SK-N-SH treated with all-trans-retinoic acid at 6 μM for 48 hours (cell line): Measurements from ENCODE around the gene PLEKHM3.

ENCODE experiments used
- ATAC-seq: fragments of 200-7000 bp; cut with Tn5 transposase; 3 replicates; pipeline ENCODE4 v1.9.1; 2020; ENCODE audit warnings: mild to moderate bottlenecking, moderate library complexity
- ARNTL ChIP-seq: fragments of 450-650 bp; formaldehyde crosslinking; IDR thresholded peaks from 2 replicates; pipeline ENCODE4 v1.5.0; 2020; ENCODE audit warnings: low read depth, mild to moderate bottlenecking, moderate library complexity, borderline replicate concordance
- CSDC2 ChIP-seq: fragments of 250-450 bp; sonication (Bioruptor Pico); IDR thresholded peaks from 2 replicates; pipeline ENCODE4 v1.5.0; 2020; ENCODE audit warnings: mild to moderate bottlenecking, moderate library complexity
- ESRRG ChIP-seq: fragments of 250-450 bp; sonication (Bioruptor Pico); IDR thresholded peaks from 2 replicates; pipeline ENCODE4 v1.6.1; 2021; ENCODE audit warnings: mild to moderate bottlenecking
- ISL1 ChIP-seq: fragments of 250-450 bp; sonication (Bioruptor Pico); IDR thresholded peaks from 2 replicates; pipeline ENCODE4 v2.1.2; 2022; ENCODE audit warnings: mild to moderate bottlenecking, moderate library complexity
- OSR1 ChIP-seq: fragments of 250-450 bp; sonication (Bioruptor Pico); IDR thresholded peaks from 2 replicates; pipeline ENCODE4 v1.8.0; 2022; ENCODE audit warnings: moderate library complexity, mild to moderate bottlenecking, inconsistent platforms
- PPARA ChIP-seq: fragments of 250-450 bp; sonication (Bioruptor Pico); IDR thresholded peaks from 2 replicates; pipeline ENCODE4 v1.5.0; 2020; ENCODE audit warnings: mild to moderate bottlenecking, borderline replicate concordance
- RARB ChIP-seq: fragments of 250-450 bp; sonication (Bioruptor Pico); IDR thresholded peaks from 2 replicates; pipeline ENCODE4 v1.8.0; 2021; ENCODE audit warnings: mild to moderate bottlenecking, moderate library complexity
- SNAI2 ChIP-seq: fragments of 250-450 bp; sonication (Bioruptor Pico); IDR thresholded peaks from 2 replicates; pipeline ENCODE4 v1.5.0; 2020; ENCODE audit warnings: mild to moderate bottlenecking, moderate library complexity
- TCF4 ChIP-seq: fragments of 250-450 bp; sonication (Bioruptor Pico); IDR thresholded peaks from 2 replicates; pipeline ENCODE4 v1.8.0; 2021; ENCODE audit warnings: mild to moderate bottlenecking, moderate library complexity, borderline replicate concordance
- TOX ChIP-seq: fragments of 250-450 bp; sonication (Bioruptor Pico); IDR thresholded peaks from 2 replicates; pipeline ENCODE4 v1.8.0; 2021; ENCODE audit warnings: mild to moderate bottlenecking, moderate library complexity, borderline replicate concordance
- ZC3H10 ChIP-seq: fragments of 250-450 bp; sonication (Bioruptor Pico); IDR thresholded peaks from 2 replicates; pipeline ENCODE4 v1.5.1; 2021; ENCODE audit warnings: mild to moderate bottlenecking, moderate library complexity
- ZFP3 ChIP-seq: fragments of 250-450 bp; sonication (Bioruptor Pico); IDR thresholded peaks from 2 replicates; pipeline ENCODE4 v1.5.0; 2020; ENCODE audit warnings: mild to moderate bottlenecking, moderate library complexity
- ZFP30 ChIP-seq: fragments of 450-650 bp; formaldehyde crosslinking; IDR thresholded peaks from 2 replicates; pipeline ENCODE4 v1.5.0; 2022; ENCODE audit warnings: mild to moderate bottlenecking, moderate library complexity
- ZNF565 ChIP-seq: fragments of 450-650 bp; formaldehyde crosslinking; conservative IDR thresholded peaks from 2 replicates; pipeline ENCODE4 v1.5.0; 2020; ENCODE audit warnings: low read depth, mild to moderate bottlenecking, moderate library complexity
- ZNF70 ChIP-seq: fragments of 450-650 bp; formaldehyde crosslinking; IDR thresholded peaks from 2 replicates; pipeline ENCODE4 v1.5.0; 2020; ENCODE audit warnings: mild to moderate bottlenecking, moderate library complexity
- ZNF8 ChIP-seq: fragments of 450-650 bp; formaldehyde crosslinking; IDR thresholded peaks from 2 replicates; pipeline ENCODE4 v1.5.0; 2020; ENCODE audit warnings: mild to moderate bottlenecking, moderate library complexity
- TF ChIP-seq, protein P1 (sequence below): fragments of 250-450 bp; sonication (Bioruptor Pico); IDR thresholded peaks from 2 replicates; pipeline ENCODE4 v1.8.0; 2020; ENCODE audit warnings: mild to moderate bottlenecking, moderate library complexity, borderline replicate concordance
- TF ChIP-seq, protein P2 (sequence below): fragments of 250-450 bp; sonication (Bioruptor Pico); IDR thresholded peaks from 2 replicates; pipeline ENCODE4 v1.5.1; 2021; ENCODE audit warnings: mild to moderate bottlenecking, moderate library complexity
- TF ChIP-seq, protein P3 (sequence below): fragments of 250-450 bp; sonication (Bioruptor Pico); IDR thresholded peaks from 2 replicates; pipeline ENCODE4 v1.5.0; 2020; ENCODE audit warnings: mild to moderate bottlenecking, moderate library complexity
- TF ChIP-seq, protein P4 (sequence below): fragments of 250-450 bp; sonication (Bioruptor Pico); IDR thresholded peaks from 2 replicates; pipeline ENCODE4 v1.5.1; 2020; ENCODE audit warnings: low read depth, mild to moderate bottlenecking, moderate library complexity
- TF ChIP-seq, protein P5 (sequence below): fragments of 250-450 bp; sonication (Bioruptor Pico); IDR thresholded peaks from 2 replicates; pipeline ENCODE4 v1.8.0; 2021; ENCODE audit warnings: low read depth, mild to moderate bottlenecking, moderate library complexity, borderline replicate concordance

PLEKHM3 gene

DNA sequence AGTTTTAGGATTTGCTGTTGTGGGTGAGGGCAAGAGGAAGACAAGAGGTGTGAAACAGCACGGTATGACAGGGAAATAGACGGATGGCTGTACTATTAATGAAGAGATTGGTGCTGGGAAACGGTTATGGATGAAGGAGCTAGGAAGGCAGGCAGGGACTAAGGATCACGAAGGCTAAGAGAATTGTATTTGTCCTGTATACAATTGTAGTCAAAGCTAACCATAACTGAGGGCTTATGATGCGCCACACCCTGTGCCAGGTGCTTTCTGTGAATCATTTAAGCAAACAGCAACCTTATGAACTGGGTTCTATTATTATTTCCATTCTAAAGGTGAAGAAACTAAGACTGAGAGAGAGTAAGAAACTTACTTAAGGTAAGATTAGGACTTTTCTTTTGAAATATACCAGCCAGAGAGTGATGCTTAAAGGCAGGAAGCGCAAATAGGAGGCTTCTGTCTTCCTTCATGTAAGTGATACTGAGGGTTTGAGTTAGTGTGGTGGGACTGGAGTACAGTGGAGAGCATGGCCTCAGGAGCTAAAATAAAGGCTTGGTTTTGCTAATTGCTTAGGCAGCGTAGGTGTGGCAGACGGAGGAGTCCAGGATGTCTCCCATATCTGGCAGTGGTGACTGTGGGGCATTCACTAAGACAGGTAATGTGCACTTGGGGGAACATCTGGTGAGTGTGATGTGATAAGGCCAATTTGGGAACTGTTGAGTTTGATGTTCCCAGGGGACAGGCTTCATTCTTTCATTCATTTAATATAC lies 85.8 kb downstream of the PLEKHM3 start:
- ATAC-seq: no peak
- TF ChIP-seq RARB (CRISPR knock-in tag) (no peak), ZNF565 (no peak), ZNF8 (CRISPR knock-in tag) (no peak), ZFP3 (CRISPR knock-in tag) (no peak), ZFP30 (CRISPR knock-in tag) (no peak), TOX (CRISPR knock-in tag) (no peak), OSR1 (CRISPR knock-in tag) (no peak), TCF4 (CRISPR knock-in tag) (no peak), ARNTL (CRISPR knock-in tag) (no peak), ESRRG (CRISPR knock-in tag) (no peak), ISL1 (no peak), ZC3H10 (CRISPR knock-in tag) (no peak), SNAI2 (CRISPR knock-in tag) (no peak), CSDC2 (CRISPR knock-in tag) (no peak)
- TF ChIP-seq, protein P1, sequence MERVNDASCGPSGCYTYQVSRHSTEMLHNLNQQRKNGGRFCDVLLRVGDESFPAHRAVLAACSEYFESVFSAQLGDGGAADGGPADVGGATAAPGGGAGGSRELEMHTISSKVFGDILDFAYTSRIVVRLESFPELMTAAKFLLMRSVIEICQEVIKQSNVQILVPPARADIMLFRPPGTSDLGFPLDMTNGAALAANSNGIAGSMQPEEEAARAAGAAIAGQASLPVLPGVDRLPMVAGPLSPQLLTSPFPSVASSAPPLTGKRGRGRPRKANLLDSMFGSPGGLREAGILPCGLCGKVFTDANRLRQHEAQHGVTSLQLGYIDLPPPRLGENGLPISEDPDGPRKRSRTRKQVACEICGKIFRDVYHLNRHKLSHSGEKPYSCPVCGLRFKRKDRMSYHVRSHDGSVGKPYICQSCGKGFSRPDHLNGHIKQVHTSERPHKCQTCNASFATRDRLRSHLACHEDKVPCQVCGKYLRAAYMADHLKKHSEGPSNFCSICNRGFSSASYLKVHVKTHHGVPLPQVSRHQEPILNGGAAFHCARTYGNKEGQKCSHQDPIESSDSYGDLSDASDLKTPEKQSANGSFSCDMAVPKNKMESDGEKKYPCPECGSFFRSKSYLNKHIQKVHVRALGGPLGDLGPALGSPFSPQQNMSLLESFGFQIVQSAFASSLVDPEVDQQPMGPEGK: no peak
- TF ChIP-seq, protein P2, sequence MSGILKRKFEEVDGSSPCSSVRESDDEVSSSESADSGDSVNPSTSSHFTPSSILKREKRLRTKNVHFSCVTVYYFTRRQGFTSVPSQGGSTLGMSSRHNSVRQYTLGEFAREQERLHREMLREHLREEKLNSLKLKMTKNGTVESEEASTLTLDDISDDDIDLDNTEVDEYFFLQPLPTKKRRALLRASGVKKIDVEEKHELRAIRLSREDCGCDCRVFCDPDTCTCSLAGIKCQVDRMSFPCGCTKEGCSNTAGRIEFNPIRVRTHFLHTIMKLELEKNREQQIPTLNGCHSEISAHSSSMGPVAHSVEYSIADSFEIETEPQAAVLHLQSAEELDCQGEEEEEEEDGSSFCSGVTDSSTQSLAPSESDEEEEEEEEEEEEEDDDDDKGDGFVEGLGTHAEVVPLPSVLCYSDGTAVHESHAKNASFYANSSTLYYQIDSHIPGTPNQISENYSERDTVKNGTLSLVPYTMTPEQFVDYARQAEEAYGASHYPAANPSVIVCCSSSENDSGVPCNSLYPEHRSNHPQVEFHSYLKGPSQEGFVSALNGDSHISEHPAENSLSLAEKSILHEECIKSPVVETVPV: no peak
- TF ChIP-seq, protein P3, sequence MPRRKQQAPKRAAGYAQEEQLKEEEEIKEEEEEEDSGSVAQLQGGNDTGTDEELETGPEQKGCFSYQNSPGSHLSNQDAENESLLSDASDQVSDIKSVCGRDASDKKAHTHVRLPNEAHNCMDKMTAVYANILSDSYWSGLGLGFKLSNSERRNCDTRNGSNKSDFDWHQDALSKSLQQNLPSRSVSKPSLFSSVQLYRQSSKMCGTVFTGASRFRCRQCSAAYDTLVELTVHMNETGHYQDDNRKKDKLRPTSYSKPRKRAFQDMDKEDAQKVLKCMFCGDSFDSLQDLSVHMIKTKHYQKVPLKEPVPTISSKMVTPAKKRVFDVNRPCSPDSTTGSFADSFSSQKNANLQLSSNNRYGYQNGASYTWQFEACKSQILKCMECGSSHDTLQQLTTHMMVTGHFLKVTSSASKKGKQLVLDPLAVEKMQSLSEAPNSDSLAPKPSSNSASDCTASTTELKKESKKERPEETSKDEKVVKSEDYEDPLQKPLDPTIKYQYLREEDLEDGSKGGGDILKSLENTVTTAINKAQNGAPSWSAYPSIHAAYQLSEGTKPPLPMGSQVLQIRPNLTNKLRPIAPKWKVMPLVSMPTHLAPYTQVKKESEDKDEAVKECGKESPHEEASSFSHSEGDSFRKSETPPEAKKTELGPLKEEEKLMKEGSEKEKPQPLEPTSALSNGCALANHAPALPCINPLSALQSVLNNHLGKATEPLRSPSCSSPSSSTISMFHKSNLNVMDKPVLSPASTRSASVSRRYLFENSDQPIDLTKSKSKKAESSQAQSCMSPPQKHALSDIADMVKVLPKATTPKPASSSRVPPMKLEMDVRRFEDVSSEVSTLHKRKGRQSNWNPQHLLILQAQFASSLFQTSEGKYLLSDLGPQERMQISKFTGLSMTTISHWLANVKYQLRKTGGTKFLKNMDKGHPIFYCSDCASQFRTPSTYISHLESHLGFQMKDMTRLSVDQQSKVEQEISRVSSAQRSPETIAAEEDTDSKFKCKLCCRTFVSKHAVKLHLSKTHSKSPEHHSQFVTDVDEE (CRISPR knock-in tag): no peak
- TF ChIP-seq, protein P4, sequence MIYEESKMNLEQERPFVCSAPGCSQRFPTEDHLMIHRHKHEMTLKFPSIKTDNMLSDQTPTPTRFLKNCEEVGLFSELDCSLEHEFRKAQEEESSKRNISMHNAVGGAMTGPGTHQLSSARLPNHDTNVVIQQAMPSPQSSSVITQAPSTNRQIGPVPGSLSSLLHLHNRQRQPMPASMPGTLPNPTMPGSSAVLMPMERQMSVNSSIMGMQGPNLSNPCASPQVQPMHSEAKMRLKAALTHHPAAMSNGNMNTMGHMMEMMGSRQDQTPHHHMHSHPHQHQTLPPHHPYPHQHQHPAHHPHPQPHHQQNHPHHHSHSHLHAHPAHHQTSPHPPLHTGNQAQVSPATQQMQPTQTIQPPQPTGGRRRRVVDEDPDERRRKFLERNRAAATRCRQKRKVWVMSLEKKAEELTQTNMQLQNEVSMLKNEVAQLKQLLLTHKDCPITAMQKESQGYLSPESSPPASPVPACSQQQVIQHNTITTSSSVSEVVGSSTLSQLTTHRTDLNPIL: no peak

DNA sequence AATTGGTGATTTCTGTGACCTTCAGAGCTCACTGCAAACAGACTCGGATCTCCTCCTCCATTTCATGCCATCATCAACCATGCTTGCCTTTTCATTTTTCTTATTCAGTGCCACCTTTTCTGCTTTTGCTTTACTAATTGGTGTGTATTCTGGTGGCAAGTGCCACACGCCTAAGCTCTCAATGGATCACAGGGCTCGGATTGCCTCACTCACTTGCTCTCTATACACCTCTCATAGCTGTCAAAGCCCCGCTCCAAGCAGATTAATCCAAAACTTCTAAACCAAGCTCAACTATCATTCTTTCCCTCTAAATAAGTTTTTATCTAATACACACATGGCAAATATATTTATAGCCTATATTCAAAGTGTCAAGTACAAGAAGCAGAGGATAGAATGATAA lies 86.4 kb downstream of the PLEKHM3 start:
- TF ChIP-seq ZNF70 (CRISPR knock-in tag): no peak
- TF ChIP-seq TCF4 (CRISPR knock-in tag): no peak
- no peak for ATAC-seq

DNA sequence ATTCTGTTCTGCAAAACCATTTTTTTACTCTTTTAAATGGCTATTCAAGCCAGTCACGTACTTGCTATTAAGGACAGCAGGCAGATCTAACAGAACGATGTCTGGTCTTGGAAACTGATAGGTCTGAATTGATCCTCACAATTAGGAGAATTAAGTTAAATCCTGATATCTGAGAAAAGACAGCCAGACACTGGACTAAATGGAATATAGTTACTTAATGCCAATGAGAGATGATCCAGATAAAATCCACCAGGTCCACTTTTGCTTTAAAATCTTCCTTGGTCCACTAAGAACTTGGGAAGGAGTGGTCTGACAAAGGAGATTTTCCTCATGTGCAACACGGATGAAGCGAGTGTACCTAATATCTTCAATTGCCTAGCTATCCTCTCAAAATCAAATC lies 86.9 kb downstream of the PLEKHM3 start:
- no peak for ATAC-seq
- TF ChIP-seq PPARA (no peak), TCF4 (CRISPR knock-in tag) (no peak), OSR1 (CRISPR knock-in tag) (no peak), ZNF70 (CRISPR knock-in tag) (no peak), ZC3H10 (CRISPR knock-in tag) (no peak), ZNF565 (no peak), RARB (CRISPR knock-in tag) (no peak), ZNF8 (CRISPR knock-in tag) (no peak)
- TF ChIP-seq, protein P3 (CRISPR knock-in tag): no peak
- TF ChIP-seq, protein P1: no peak
- TF ChIP-seq, protein P5, sequence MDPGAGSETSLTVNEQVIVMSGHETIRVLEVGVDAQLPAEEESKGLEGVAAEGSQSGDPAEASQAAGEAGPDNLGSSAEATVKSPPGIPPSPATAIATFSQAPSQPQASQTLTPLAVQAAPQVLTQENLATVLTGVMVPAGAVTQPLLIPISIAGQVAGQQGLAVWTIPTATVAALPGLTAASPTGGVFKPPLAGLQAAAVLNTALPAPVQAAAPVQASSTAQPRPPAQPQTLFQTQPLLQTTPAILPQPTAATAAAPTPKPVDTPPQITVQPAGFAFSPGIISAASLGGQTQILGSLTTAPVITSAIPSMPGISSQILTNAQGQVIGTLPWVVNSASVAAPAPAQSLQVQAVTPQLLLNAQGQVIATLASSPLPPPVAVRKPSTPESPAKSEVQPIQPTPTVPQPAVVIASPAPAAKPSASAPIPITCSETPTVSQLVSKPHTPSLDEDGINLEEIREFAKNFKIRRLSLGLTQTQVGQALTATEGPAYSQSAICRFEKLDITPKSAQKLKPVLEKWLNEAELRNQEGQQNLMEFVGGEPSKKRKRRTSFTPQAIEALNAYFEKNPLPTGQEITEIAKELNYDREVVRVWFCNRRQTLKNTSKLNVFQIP (CRISPR knock-in tag): no peak
